ENCODE results near the gene SMPDL3B. TPM values are rescaled to one million over a fixed set of nuclear protein-coding genes. Genes with fewer than 3 reads are reported as not detected.

The SMPDL3B gene
- total RNA-seq, 1 experiment from 2014 or later: 51.3 TPM

Other genes starting within 250 kb of the SMPDL3B start
- 10.6 and 12.3 TPM in 2 replicates for gene FAM76A, start 209.0 kb upstream of the SMPDL3B start, total RNA-seq (2021)
- gene STX12, start 161.8 kb upstream of the SMPDL3B start, total RNA-seq (2021): 9.9 and 10.6 TPM in 2 replicates
- gene PPP1R8, start 104.2 kb upstream of the SMPDL3B start, total RNA-seq (2021): 58.8 and 59.9 TPM in 2 replicates
- 17.2 and 18.7 TPM in 2 replicates for gene THEMIS2, start 62.5 kb upstream of the SMPDL3B start, total RNA-seq (2021)
- 81.4 and 83.5 TPM in 2 replicates for gene RPA2, start 20.4 kb upstream of the SMPDL3B start, total RNA-seq (2021)
- 17.2 and 17.9 TPM in 2 replicates for gene XKR8, start 25.0 kb downstream of the SMPDL3B start, total RNA-seq (2021)
- gene EYA3, start 153.6 kb downstream of the SMPDL3B start, total RNA-seq (2021): 30.0 and 32.7 TPM in 2 replicates
- gene PTAFR, start 241.7 kb downstream of the SMPDL3B start, total RNA-seq (2021): 1.8 and 1.9 TPM in 2 replicates